ENCODE results near the gene SEC61B. TPM values are rescaled to one million over a fixed set of nuclear protein-coding genes. Genes with fewer than 3 reads are reported as not detected.

The SEC61B gene
- total and polyA plus RNA-seq, 2 experiments from 2014 or later: 133 to 602 TPM

- no peak for TF ChIP-seq ETS1 (IDR thresholded peaks at IDR 0.05)
- no peak for TF ChIP-seq ZNF331 (CRISPR knock-in tag; IDR thresholded peaks at IDR 0.05; ENCODE audit: low read depth)
- no peak for TF ChIP-seq REST (IDR thresholded peaks at IDR 0.05; ENCODE audit: unreplicated experiment)
- TF ChIP-seq POLR2AphosphoS5 (IDR thresholded peaks at IDR 0.05; ENCODE audit: low read depth): no peak
- no peak for TF ChIP-seq EZH2 (IDR thresholded peaks at IDR 0.05; ENCODE audit: low read depth, unreplicated experiment)
- TF ChIP-seq CREB1 (CRISPR knock-in tag; IDR thresholded peaks at IDR 0.05; ENCODE audit: low read depth): no peak
- no peak for TF ChIP-seq NANOG (IDR thresholded peaks at IDR 0.05; ENCODE audit: borderline replicate concordance)
- no peak for TF ChIP-seq JUNB (IDR thresholded peaks at IDR 0.05; ENCODE audit: unreplicated experiment)
These were observed 12.5 kb downstream of the SEC61B start (continued) for GRCh38 chr9:99234618-99235017.

GRCh38 chr9:99235069-99235468, 13.0 kb downstream of the SEC61B start:
- no peaks in the 10 kb centered on the region for H3K79me2 ChIP-seq (replicated peaks; ENCODE audit: insufficient read depth)
- Mint-ChIP-seq H3K4me1 (no peaks in the 10 kb centered on the region), H3K27me3 (ENCODE audit: insufficient read depth, low read depth, poor library complexity) (no peaks in the 10 kb centered on the region), H3K4me3 (no peak overlapping the region), H3K9me3 (no peaks in the 10 kb centered on the region), H3K27ac (no peak overlapping the region), H3K36me3 (ENCODE audit: low read depth) (peaks cover 12% of the 10 kb centered on the region)
- no peaks in the 10 kb centered on the region for H3F3A ChIP-seq (replicated peaks; ENCODE audit: low read depth)
- H3K36me3 ChIP-seq (ENCODE audit: insufficient read depth): peaks cover 9% of the 10 kb centered on the region; the same call in 1 of the 2 replicates
- H3K9me2 ChIP-seq (ENCODE audit: insufficient read depth): no peaks in the 10 kb centered on the region
- no peak overlapping the region for H3K4me2 ChIP-seq
- no peak overlapping the region for H3K4me3 ChIP-seq
- ATAC-seq: no peak
- H4K20me1 ChIP-seq (replicated peaks; ENCODE audit: insufficient read depth): peaks cover 8% of the 10 kb centered on the region
- no peak overlapping the region for H3K27ac ChIP-seq (ENCODE audit: low read depth)
- no peaks in the 10 kb centered on the region for H3K27me3 ChIP-seq (ENCODE audit: insufficient read depth)
- no peak for DNase-seq (ENCODE audit: low spot score)
- H2AFZ ChIP-seq: no peak overlapping the region
- no peak for TF ChIP-seq ZNF462 (CRISPR knock-in tag; IDR thresholded peaks at IDR 0.05)
- TF ChIP-seq NANOG (IDR thresholded peaks at IDR 0.05; ENCODE audit: borderline replicate concordance): no peak
- TF ChIP-seq CREB1 (CRISPR knock-in tag; IDR thresholded peaks at IDR 0.05; ENCODE audit: low read depth): no peak
- H3K4me1 ChIP-seq (ENCODE audit: insufficient read depth): no peaks in the 10 kb centered on the region
